ENCODE results near the gene FMNL2.

- no peak for TF ChIP-seq CTCF (IDR thresholded peaks at IDR 0.05; ENCODE audit: insufficient read depth, low read length, poor library complexity, severe bottlenecking)
- no peak for TF ChIP-seq EZH2phosphoT487 (conservative IDR thresholded peaks at IDR 0.05; ENCODE audit: low read length)
Measured at GRCh38 chr2:152486737-152487400, 151.9 kb downstream of the FMNL2 start.

All from SU-DHL-6 (cell line).